ENCODE data around the gene STARD5.

The STARD5 gene

GRCh38 chr15:81294516-81294880 is 29.4 kb downstream of the STARD5 start:
- DNase-seq (ENCODE audit: low read depth, low spot score) = no peak
- Histone ChIP-seq H3K36me3 (ENCODE audit: control insufficient read depth, insufficient read depth, low read length) (no peaks in the 10 kb centered on the region), H3K27me3 (ENCODE audit: control insufficient read depth, insufficient read depth, low read length) (no peaks in the 10 kb centered on the region; the same call in 1 of the 2 replicates), H3K9me3 (ENCODE audit: control insufficient read depth, insufficient read depth, low read length) (no peaks in the 10 kb centered on the region), H3K4me1 (ENCODE audit: control insufficient read depth, insufficient read depth, low read length) (no peaks in the 10 kb centered on the region), H3K4me3 (ENCODE audit: low read length) (no peak overlapping the region), H3K27ac (ENCODE audit: low read length) (no peak overlapping the region)
- WGBS (ENCODE audit: insufficient coverage, insufficient read length) = no CpG with 5 or more reads among the region's 6 CpGs

DNA sequence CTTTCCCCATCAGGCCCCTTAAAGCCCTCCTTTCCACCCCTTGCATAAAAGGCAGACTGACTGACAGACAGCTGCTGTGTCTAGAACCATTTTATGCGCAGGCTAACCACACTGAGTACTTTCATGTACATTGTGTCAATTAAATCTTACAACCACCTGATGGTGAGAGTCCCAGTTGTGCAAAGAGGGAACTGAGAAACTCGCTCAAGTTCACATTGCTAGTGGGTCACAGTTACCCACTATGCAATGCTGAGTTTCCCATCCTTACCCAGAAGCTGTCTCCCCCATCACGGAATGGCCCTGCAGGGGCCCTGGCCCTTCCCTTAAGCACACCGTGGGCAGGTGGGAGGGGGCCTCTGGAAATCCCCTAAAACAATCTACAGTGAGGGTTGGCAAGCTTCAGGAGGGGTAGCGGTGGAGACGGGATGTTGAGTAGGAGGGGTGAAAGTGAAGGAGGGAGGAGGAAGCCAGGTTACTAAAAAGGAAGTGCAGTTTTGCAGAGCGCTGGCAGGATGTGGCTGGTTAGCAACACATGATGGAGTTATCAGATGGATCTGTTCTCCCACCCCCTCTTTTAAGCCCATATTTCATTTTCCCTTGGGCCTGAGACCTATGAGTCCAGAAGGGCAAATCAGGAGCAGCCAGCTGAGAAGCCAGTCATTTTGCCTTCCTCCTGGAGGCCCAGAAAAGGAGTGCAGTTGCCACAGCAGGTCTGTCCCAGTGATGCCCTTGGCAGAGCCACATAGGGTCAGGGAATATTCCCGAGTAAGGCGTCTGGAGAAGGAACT is 30.0 kb downstream of the STARD5 start:
- DNase-seq (ENCODE audit: low read depth, low spot score) = no peak

GRCh38 chr15:81292523-81293001 is 31.4 kb downstream of the STARD5 start:
- Histone ChIP-seq H3K27me3 (ENCODE audit: control insufficient read depth, insufficient read depth, low read length) (no peaks in the 10 kb centered on the region; the same call in 1 of the 2 replicates), H3K36me3 (ENCODE audit: control insufficient read depth, insufficient read depth, low read length) (no peaks in the 10 kb centered on the region), H3K4me1 (ENCODE audit: control insufficient read depth, insufficient read depth, low read length) (no peaks in the 10 kb centered on the region), H3K27ac (ENCODE audit: low read length) (no peak overlapping the region), H3K9me3 (ENCODE audit: control insufficient read depth, insufficient read depth, low read length) (no peaks in the 10 kb centered on the region), H3K4me3 (ENCODE audit: low read length) (no peak overlapping the region)
- no CpG with 5 or more reads among the region's 12 CpGs for WGBS (ENCODE audit: insufficient coverage, insufficient read length)
- no peak for DNase-seq (ENCODE audit: low read depth, low spot score)

More for the DNA sequence above, 30.0 kb downstream of the STARD5 start:
- Histone ChIP-seq H3K36me3 (ENCODE audit: control insufficient read depth, insufficient read depth, low read length) (no peaks in the 10 kb centered on the region), H3K9me3 (ENCODE audit: control insufficient read depth, insufficient read depth, low read length) (no peaks in the 10 kb centered on the region), H3K27ac (ENCODE audit: low read length) (no peak overlapping the region), H3K4me3 (ENCODE audit: low read length) (no peak overlapping the region), H3K27me3 (ENCODE audit: control insufficient read depth, insufficient read depth, low read length) (no peaks in the 10 kb centered on the region; the same call in 1 of the 2 replicates), H3K4me1 (ENCODE audit: control insufficient read depth, insufficient read depth, low read length) (no peaks in the 10 kb centered on the region)
- no CpG with 5 or more reads among the region's 9 CpGs for WGBS (ENCODE audit: insufficient coverage, insufficient read length)

DNA sequence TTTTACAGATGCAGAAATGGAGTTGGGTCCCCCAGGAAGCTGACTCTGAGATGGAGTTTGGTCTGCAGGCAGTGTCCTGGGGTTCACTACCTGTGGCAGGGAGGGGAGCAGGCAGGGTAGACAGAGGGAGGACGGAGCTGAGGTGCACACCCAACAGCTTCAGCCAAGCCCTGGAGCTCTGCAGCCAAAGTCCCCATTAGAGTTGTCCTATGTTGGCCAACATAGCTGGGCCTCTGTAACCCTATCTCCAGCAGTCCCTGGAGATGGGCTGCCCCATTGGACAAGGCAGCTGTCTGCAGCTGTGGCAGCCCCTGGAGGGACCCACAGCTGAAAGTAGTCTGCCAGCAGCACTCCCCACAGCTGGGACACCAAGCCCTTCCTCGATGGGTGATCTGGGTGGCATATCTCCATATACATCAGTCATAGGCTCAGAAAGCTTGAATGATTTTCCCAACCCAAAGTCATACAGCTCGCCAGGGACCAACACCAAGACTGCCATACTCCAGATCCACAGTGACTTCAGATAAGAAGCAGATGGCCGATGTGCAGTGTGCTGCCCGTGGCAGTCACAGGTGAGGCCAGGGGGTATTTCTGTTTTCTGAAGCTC is 31.9 kb downstream of the STARD5 start:
- no peak overlapping the region for H3K27ac ChIP-seq (ENCODE audit: low read length)

DNA sequence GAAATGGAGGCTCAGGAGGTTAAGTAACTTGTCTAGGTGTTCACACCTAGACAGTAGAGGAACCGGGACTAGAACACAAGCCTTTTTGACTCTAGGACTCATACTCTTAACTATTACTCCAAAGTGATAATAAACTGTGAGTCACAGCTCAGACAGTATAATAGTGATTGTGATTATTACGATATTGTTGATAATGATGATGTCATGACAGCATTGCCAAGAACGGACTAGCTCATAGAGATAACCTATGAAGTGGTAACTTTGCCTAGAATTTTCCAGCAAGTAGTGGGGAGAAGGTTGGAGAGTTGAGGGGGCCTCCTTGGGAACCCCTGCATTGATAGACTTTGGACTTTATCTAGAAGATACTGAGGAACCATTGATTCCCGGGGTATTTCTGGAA is 34.0 kb downstream of the STARD5 start:
- WGBS (ENCODE audit: insufficient coverage, insufficient read length) = no CpG with 5 or more reads among the region's 4 CpGs
- Histone ChIP-seq H3K4me3 (ENCODE audit: low read length) (no peak overlapping the region), H3K36me3 (ENCODE audit: control insufficient read depth, insufficient read depth, low read length) (no peaks in the 10 kb centered on the region), H3K9me3 (ENCODE audit: control insufficient read depth, insufficient read depth, low read length) (no peaks in the 10 kb centered on the region), H3K27me3 (ENCODE audit: control insufficient read depth, insufficient read depth, low read length) (no peaks in the 10 kb centered on the region), H3K4me1 (ENCODE audit: control insufficient read depth, insufficient read depth, low read length) (no peaks in the 10 kb centered on the region), H3K27ac (ENCODE audit: low read length) (no peak overlapping the region)
- no peak for DNase-seq (ENCODE audit: low read depth, low spot score)

More for the DNA sequence above, 31.9 kb downstream of the STARD5 start:
- H3K9me3 ChIP-seq (ENCODE audit: control insufficient read depth, insufficient read depth, low read length) = no peaks in the 10 kb centered on the region
- no peaks in the 10 kb centered on the region for H3K36me3 ChIP-seq (ENCODE audit: control insufficient read depth, insufficient read depth, low read length)
- H3K27me3 ChIP-seq (ENCODE audit: control insufficient read depth, insufficient read depth, low read length) = no peaks in the 10 kb centered on the region; the same call in 1 of the 2 replicates
- no CpG with 5 or more reads among the region's 5 CpGs for WGBS (ENCODE audit: insufficient coverage, insufficient read length)
- no peaks in the 10 kb centered on the region for H3K4me1 ChIP-seq (ENCODE audit: control insufficient read depth, insufficient read depth, low read length)
- H3K4me3 ChIP-seq (ENCODE audit: low read length) = no peak overlapping the region
- no peak for DNase-seq (ENCODE audit: low read depth, low spot score)

DNA sequence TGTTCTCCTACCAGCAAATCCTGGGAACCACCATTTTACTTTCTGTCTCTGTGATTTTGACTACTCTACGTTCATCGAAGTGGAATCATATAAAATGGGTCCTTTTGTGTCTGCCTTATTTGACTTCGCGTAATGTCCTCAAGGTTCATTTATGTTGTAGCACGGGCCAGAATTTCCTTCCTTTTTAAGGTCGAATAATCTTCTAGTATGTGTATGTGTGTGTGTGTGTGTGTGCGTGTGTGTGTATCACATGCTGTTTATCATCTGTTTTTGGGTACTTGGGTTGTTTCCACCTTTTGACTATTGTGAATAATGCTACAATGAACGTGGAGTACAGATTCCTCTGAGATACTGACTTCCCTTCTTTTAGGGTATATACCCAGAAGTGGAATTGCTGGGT is 35.3 kb downstream of the STARD5 start:
- DNase-seq (ENCODE audit: low read depth, low spot score) = no peak
- no CpG with 5 or more reads among the region's 8 CpGs for whole genome bisulfite sequencing (ENCODE audit: insufficient coverage, insufficient read length)
- Histone ChIP-seq H3K36me3 (ENCODE audit: control insufficient read depth, insufficient read depth, low read length) (no peaks in the 10 kb centered on the region), H3K4me3 (ENCODE audit: low read length) (no peak overlapping the region), H3K4me1 (ENCODE audit: control insufficient read depth, insufficient read depth, low read length) (no peaks in the 10 kb centered on the region), H3K27ac (ENCODE audit: low read length) (no peak overlapping the region), H3K9me3 (ENCODE audit: control insufficient read depth, insufficient read depth, low read length) (no peaks in the 10 kb centered on the region), H3K27me3 (ENCODE audit: control insufficient read depth, insufficient read depth, low read length) (no peaks in the 10 kb centered on the region)

DNA sequence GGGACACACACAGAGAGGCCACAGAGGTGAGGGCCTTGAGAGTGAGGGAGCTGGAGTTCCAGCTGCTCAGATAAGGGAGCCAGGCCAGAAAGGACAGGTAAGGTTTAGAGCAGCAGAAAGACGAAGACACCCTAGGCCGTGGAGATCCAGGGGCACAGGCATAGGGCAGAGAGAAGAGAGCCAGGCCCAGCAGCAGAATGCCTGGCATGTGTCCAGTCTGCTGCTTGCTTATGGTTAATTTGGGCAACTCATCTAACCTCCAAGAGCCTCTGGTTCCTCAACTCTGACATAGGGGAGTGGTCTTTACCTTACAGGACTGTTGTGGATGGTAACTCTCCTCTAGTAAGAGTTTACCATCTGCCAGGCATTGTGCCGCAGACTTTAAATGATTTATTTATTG is 35.9 kb downstream of the STARD5 start:
- no peak for DNase-seq (ENCODE audit: low read depth, low spot score)
- no CpG with 5 or more reads among the region's 3 CpGs for WGBS (ENCODE audit: insufficient coverage, insufficient read length)
- Histone ChIP-seq H3K27me3 (ENCODE audit: control insufficient read depth, insufficient read depth, low read length) (no peaks in the 10 kb centered on the region), H3K36me3 (ENCODE audit: control insufficient read depth, insufficient read depth, low read length) (no peaks in the 10 kb centered on the region), H3K4me1 (ENCODE audit: control insufficient read depth, insufficient read depth, low read length) (no peaks in the 10 kb centered on the region), H3K9me3 (ENCODE audit: control insufficient read depth, insufficient read depth, low read length) (no peaks in the 10 kb centered on the region), H3K4me3 (ENCODE audit: low read length) (no peak overlapping the region), H3K27ac (ENCODE audit: low read length) (no peak overlapping the region)

DNA sequence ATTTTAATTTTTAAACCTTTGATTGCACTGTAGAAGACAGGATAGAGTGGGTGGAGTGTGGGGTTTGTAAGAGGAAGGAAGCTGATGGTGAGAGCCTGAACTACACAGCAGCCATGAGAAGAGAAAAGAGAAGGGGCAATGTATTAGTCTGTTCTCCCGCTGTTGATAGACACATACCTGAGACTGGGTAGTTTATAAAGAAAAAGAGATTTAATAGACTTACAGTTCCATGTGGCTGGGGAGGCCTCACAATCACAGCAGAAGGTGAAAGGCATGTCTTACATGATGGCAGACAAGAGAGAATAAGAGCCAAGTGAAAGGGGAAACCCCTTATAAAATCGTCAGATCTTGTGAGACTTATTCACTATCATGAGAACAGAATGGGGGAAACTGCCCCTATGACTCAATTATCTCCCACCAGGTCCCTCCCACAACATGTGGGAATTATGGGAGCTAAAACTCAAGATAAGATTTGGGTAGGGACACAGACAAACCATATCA is 37.3 kb downstream of the STARD5 start:
- H3K9me3 ChIP-seq (ENCODE audit: control insufficient read depth, insufficient read depth, low read length) = no peaks in the 10 kb centered on the region
- no peak overlapping the region for H3K27ac ChIP-seq (ENCODE audit: low read length)
- no peak for DNase-seq (ENCODE audit: low read depth, low spot score)
- no peaks in the 10 kb centered on the region for H3K27me3 ChIP-seq (ENCODE audit: control insufficient read depth, insufficient read depth, low read length)
- no peak overlapping the region for H3K4me3 ChIP-seq (ENCODE audit: low read length)
- H3K4me1 ChIP-seq (ENCODE audit: control insufficient read depth, insufficient read depth, low read length) = no peaks in the 10 kb centered on the region
- no peaks in the 10 kb centered on the region for H3K36me3 ChIP-seq (ENCODE audit: control insufficient read depth, insufficient read depth, low read length)
- no CpG with 5 or more reads among the region's 2 CpGs for WGBS (ENCODE audit: insufficient coverage, insufficient read length)

GRCh38 chr15:81285461-81285860 is 38.5 kb downstream of the STARD5 start:
- Histone ChIP-seq H3K27me3 (ENCODE audit: control insufficient read depth, insufficient read depth, low read length) (no peaks in the 10 kb centered on the region), H3K4me3 (ENCODE audit: low read length) (no peak overlapping the region), H3K36me3 (ENCODE audit: control insufficient read depth, insufficient read depth, low read length) (no peaks in the 10 kb centered on the region), H3K9me3 (ENCODE audit: control insufficient read depth, insufficient read depth, low read length) (no peaks in the 10 kb centered on the region), H3K27ac (ENCODE audit: low read length) (no peak overlapping the region), H3K4me1 (ENCODE audit: control insufficient read depth, insufficient read depth, low read length) (no peaks in the 10 kb centered on the region)
- no peak for DNase-seq (ENCODE audit: low read depth, low spot score)
- no CpG with 5 or more reads among the region's 6 CpGs for WGBS (ENCODE audit: insufficient coverage, insufficient read length)

GRCh38 chr15:81284256-81285031 is 39.5 kb downstream of the STARD5 start:
- H3K4me3 ChIP-seq (ENCODE audit: low read length) = no peak overlapping the region
- H3K27me3 ChIP-seq (ENCODE audit: control insufficient read depth, insufficient read depth, low read length) = no peaks in the 10 kb centered on the region
- H3K36me3 ChIP-seq (ENCODE audit: control insufficient read depth, insufficient read depth, low read length) = no peaks in the 10 kb centered on the region
- H3K27ac ChIP-seq (ENCODE audit: low read length) = no peak overlapping the region
- WGBS (ENCODE audit: insufficient coverage, insufficient read length) = no CpG with 5 or more reads among the region's 5 CpGs
- no peaks in the 10 kb centered on the region for H3K9me3 ChIP-seq (ENCODE audit: control insufficient read depth, insufficient read depth, low read length)
- H3K4me1 ChIP-seq (ENCODE audit: control insufficient read depth, insufficient read depth, low read length) = 0 out of 2 replicates have a peak, but pooled peaks cover under 1% of the 10 kb centered on the region
- DNase-seq (ENCODE audit: low read depth, low spot score) = no peak

All from iPS DF 6.9 (cell line).